Endothelial cell of umbilical vein (primary cell): Measurements from ENCODE around the gene FTO. TPM values are rescaled to one million over a fixed set of nuclear protein-coding genes. Genes with fewer than 3 reads are reported as not detected.

Experiments used
- BruUV-seq: library from RNA; stranded (reverse); fragments of 400-500 nt; replicated peaks from 2 replicates; lab custom pipeline; 2021; lab: Mats Ljungman, UMichigan
- CTCF ChIA-PET: fragments of 300-600, 350-600 bp; sonication (Branson Sonifier 250); formaldehyde crosslinking; loops from one replicate; lab custom pipeline; 2021; ENCODE audit warnings: antibody characterized with exemption, inconsistent platforms; lab: Charles Lee
- POLR2A ChIA-PET: fragments of 300-600, 350-600 bp; sonication (Branson Sonifier 250); formaldehyde crosslinking; loops from one replicate; lab custom pipeline; 2021; ENCODE audit warnings: antibody characterized with exemption, inconsistent platforms; lab: Charles Lee
- DNase-seq: peaks from one replicate; pipeline ENCODE4 v3.0.0-alpha.2; 2011; ENCODE audit warnings: low read depth, low spot score
- FAIRE-seq: peaks from 2 replicates; lab custom pipeline; 2011; peaks lifted over from hg19 to GRCh38; lab: Jason Lieb, UNC
- H2AFZ ChIP-seq: 2 replicates; pipeline ENCODE4 v1.6.0; 2012; ENCODE audit warnings: low read depth, low read length, control low read depth, inconsistent platforms
- H3K27ac ChIP-seq: 2 replicates; pipeline ENCODE4 v1.5.1; 2011; ENCODE audit warnings: low read depth, mild to moderate bottlenecking, control low read depth, low read length, moderate library complexity; ENCODE audit not compliant: insufficient read depth
- H3K27me3 ChIP-seq, 2 experiments: 2 replicates each; pipeline versions ENCODE4 v1.6.0 to v1.6.1; 2011; ENCODE audit warnings: low read length in 2 of 2, mixed read lengths in 1 of 2; ENCODE audit not compliant: control insufficient read depth in 2 of 2, insufficient read depth in 2 of 2
- H3K36me3 ChIP-seq, 2 experiments: 2 replicates in 1 of 2; 3 replicates in 1 of 2; pipeline ENCODE4 v1.5.1; 2011; ENCODE audit warnings: low read length in 2 of 2, mild to moderate bottlenecking in 1 of 2, moderate library complexity in 1 of 2; ENCODE audit not compliant: control insufficient read depth in 2 of 2, insufficient read depth in 2 of 2; ENCODE audit errors: extremely low read depth in 1 of 2
- H3K4me1 ChIP-seq: 3 replicates; pipeline ENCODE4 v1.5.1; 2011; ENCODE audit warnings: mild to moderate bottlenecking, low read length; ENCODE audit not compliant: control insufficient read depth, insufficient read depth; ENCODE audit errors: extremely low read depth
- H3K4me2 ChIP-seq: 2 replicates; pipeline ENCODE4 v1.6.1; 2011; ENCODE audit warnings: low read length, control low read depth, mixed read lengths; ENCODE audit not compliant: insufficient read depth
- H3K4me3 ChIP-seq, 3 experiments: fragments of 200-600 bp in 1 of 3; sonication (generic), shearing (Covaris generic) in 1 of 3; replicated peaks in 1 of 3; 2 replicates each; pipeline ENCODE4 v1.5.1; 2011 to 2016; ENCODE audit warnings: control low read depth in 3 of 3, low read length in 3 of 3, mild to moderate bottlenecking in 2 of 3, inconsistent platforms in 1 of 3, low read depth in 1 of 3, moderate library complexity in 1 of 3; ENCODE audit not compliant: insufficient read depth in 1 of 3
- H3K79me2 ChIP-seq: 2 replicates; pipeline ENCODE4 v1.6.0; 2012; ENCODE audit warnings: low read length, inconsistent platforms; ENCODE audit not compliant: control insufficient read depth, insufficient read depth
- H3K9ac ChIP-seq: replicated peaks from 2 replicates; pipeline ENCODE3; 2011; ENCODE audit warnings: low read length, control low read depth; ENCODE audit not compliant: insufficient read depth; ENCODE audit errors: extremely low read depth
- H3K9me1 ChIP-seq: replicated peaks from 3 replicates; pipeline ENCODE4 v1.6.0; 2011; ENCODE audit warnings: mild to moderate bottlenecking, low read length; ENCODE audit not compliant: control insufficient read depth, insufficient read depth; ENCODE audit errors: extremely low read depth
- H3K9me3 ChIP-seq: replicated peaks from 2 replicates; pipeline ENCODE4 v1.5.1; 2012; ENCODE audit warnings: low read length, inconsistent platforms; ENCODE audit not compliant: control insufficient read depth, insufficient read depth
- H4K20me1 ChIP-seq: replicated peaks from 2 replicates; pipeline ENCODE3; 2011; ENCODE audit warnings: mild to moderate bottlenecking, low read length; ENCODE audit not compliant: control insufficient read depth, insufficient read depth; ENCODE audit errors: extremely low read depth
- CTCF ChIP-seq, 2 donors: IDR thresholded peaks; 1 replicate in 1 of 2; 2 replicates in 1 of 2; pipeline ENCODE4 v1.5.1; 2011; ENCODE audit warnings: low read length in 2 of 2, mild to moderate bottlenecking in 2 of 2, moderate library complexity in 2 of 2, control low read depth in 1 of 2, inconsistent platforms in 1 of 2, low read depth in 1 of 2; ENCODE audit not compliant: insufficient read depth in 1 of 2; ENCODE audit errors: extremely low read depth in 1 of 2
- EZH2 ChIP-seq: IDR thresholded peaks from 2 replicates; pipeline ENCODE4 v1.6.1; 2012; ENCODE audit warnings: borderline replicate concordance, low read depth, mild to moderate bottlenecking, moderate library complexity, low read length, inconsistent platforms; ENCODE audit not compliant: severe bottlenecking
- FOS ChIP-seq: IDR thresholded peaks from 2 replicates; pipeline ENCODE4 v1.6.1; 2011; ENCODE audit warnings: mild to moderate bottlenecking, low read length, moderate library complexity, borderline replicate concordance; ENCODE audit not compliant: insufficient read depth
- GATA2 ChIP-seq: IDR thresholded peaks from 2 replicates; pipeline ENCODE4 v1.7.0; 2011; ENCODE audit warnings: low read depth, mild to moderate bottlenecking, moderate library complexity, mixed read lengths, low read length; ENCODE audit not compliant: insufficient read length, insufficient read depth
- JUN ChIP-seq: IDR thresholded peaks from 2 replicates; pipeline ENCODE4 v1.6.1; 2011; ENCODE audit warnings: borderline replicate concordance, low read depth; ENCODE audit not compliant: insufficient read length, insufficient read depth
- MYC ChIP-seq: IDR thresholded peaks from one replicate; pipeline ENCODE4 v1.6.1; 2011; ENCODE audit warnings: mild to moderate bottlenecking, low read depth, low read length
- POLR2A ChIP-seq: IDR thresholded peaks from 2 replicates; pipeline ENCODE4 v1.6.1; 2012; ENCODE audit warnings: low read depth, mild to moderate bottlenecking, control low read depth, low read length
- POLR2AphosphoS5 ChIP-seq: IDR thresholded peaks from 2 replicates; pipeline ENCODE4 v1.6.1; 2012; ENCODE audit warnings: low read depth, mild to moderate bottlenecking, control low read depth, low read length, moderate library complexity; ENCODE audit not compliant: insufficient read depth
- dilution Hi-C: fragments of 300-500 bp; cut with MboI; formaldehyde crosslinking; loops from one replicate; pipeline ENCODE4 v1.15.0; 2019; ENCODE audit warnings: low sequenced_read_pairs; ENCODE audit not compliant: extremely low pct_ligation_motif_present
- intact Hi-C: fragments of 100-400 bp; cut with micrococcal nuclease; formaldehyde crosslinking; loops from one replicate; pipeline ENCODE4 v1.10.0; 2022
- polyA plus RNA-seq, 4 experiments: library from polyadenylated mRNA; depleted of rRNA in 3 of 4; stranded (reverse) in 3 of 4; unstranded in 1 of 4; fragments of >200 nt; gene quantifications; 2 replicates each; pipeline versions ENCODE4 v1.2.1 to v1.2.3, GENCODE V29; 2011 to 2012; ENCODE audit warnings: missing spikeins in 1 of 4
- total RNA-seq: library from RNA; stranded (reverse); gene quantifications from 2 replicates; pipeline ENCODE4 v1.2.3, GENCODE V29; 2021
- TF ChIP-seq, protein P1 (sequence below): IDR thresholded peaks from 2 replicates; pipeline ENCODE4 v1.6.1; 2011; ENCODE audit not compliant: insufficient read depth, insufficient read length

Gene FTO
- total and polyA plus RNA-seq, 2 donors (not counting 3 experiments of a cell fraction or from before 2014, with no cell fraction given): 48.6 to 87.1 TPM

DNA sequence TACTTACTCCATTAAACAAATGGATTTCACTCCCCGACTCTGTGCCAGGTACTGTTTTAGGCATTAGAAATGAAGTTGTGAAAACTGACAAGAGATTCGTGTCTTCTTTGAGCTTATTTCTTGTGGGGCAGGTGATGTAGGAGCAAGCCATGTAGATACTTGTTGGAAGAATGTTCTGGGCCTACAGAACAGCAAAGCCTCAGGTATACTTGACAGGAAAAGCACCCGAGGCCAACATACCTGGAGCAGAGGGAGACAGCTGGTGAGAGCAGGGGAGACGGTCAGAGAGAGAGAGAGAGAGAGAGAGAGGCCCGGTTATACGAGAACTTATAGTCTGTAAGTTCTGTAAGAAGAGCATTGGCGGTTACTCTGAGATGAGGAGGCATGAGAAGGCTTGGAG lies 110.8 kb downstream of the FTO start:
- DNase-seq (no peak), FAIRE-seq (no peak)
- dilution Hi-C loops: no loop called here
- no peaks in the 10 kb centered on the region for H3K27me3 ChIP-seq
- H3K4me3 ChIP-seq: no peak overlapping the region
- H3K4me2 ChIP-seq: no peak overlapping the region
- no peaks in the 10 kb centered on the region for H4K20me1 ChIP-seq
- intact Hi-C loops: loop anchor here (5.0 kb wide), 1 partner anchor 52 kb away; no protein-coding TSS in a partner anchor
- H3K36me3 ChIP-seq: no peaks in the 10 kb centered on the region
- H3K27ac ChIP-seq: no peak overlapping the region
- no peak for TF ChIP-seq GATA2
- TF ChIP-seq JUN: no peak
- no peak for TF ChIP-seq POLR2AphosphoS5
- TF ChIP-seq POLR2A: no peak
- TF ChIP-seq, protein P1, sequence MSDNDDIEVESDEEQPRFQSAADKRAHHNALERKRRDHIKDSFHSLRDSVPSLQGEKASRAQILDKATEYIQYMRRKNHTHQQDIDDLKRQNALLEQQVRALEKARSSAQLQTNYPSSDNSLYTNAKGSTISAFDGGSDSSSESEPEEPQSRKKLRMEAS: no peak
- TF ChIP-seq CTCF (IDR thresholded peaks at IDR 0.05; ENCODE audit: extremely low read depth in 1 of 2, insufficient read depth in 1 of 2, low read depth in 1 of 2, low read length in 2 of 2): no peak
- TF ChIP-seq EZH2: no peak
- TF ChIP-seq MYC: no peak
- TF ChIP-seq FOS: no peak
- H2AFZ ChIP-seq: no peak overlapping the region
- no peaks in the 10 kb centered on the region for H3K9me1 ChIP-seq
- no TSS peak for BruUV-seq
- no peak overlapping the region for H3K9ac ChIP-seq
- H3K9me3 ChIP-seq: no peaks in the 10 kb centered on the region
- no peaks in the 10 kb centered on the region for H3K79me2 ChIP-seq
- ChIA-PET POLR2A (interaction anchor here (0.7 kb wide), 1 partner anchor 235 kb away, joined by 3 read pairs; no protein-coding TSS in a partner anchor), CTCF (interaction anchor here (2.2 kb wide), 1 partner anchor 78 kb away, joined by 6 read pairs; no protein-coding TSS in a partner anchor)
- H3K4me1 ChIP-seq: no peaks in the 10 kb centered on the region
